GM18861 (cell line): Measurements from ENCODE around the gene MCM3AP.

Experiments used
- ATAC-seq: cut with Tn5 transposase; IDR thresholded peaks from one replicate; pipeline ENCODE4 v1.9.1; 2021; ENCODE audit not compliant: unreplicated experiment

Gene MCM3AP

GRCh38 chr21:46285206-46285661 is at the start of gene MCM3AP:
Gene MCM3AP, minus strand, starts transcription at chr21:46285611. Its CDS starts 325 bp downstream, at chr21:46285286.
- ATAC-seq, result no peak

- ATAC-seq, result no peak
These were observed 49.1 kb upstream of the MCM3AP start for GRCh38 chr21:46334351-46335140.

- ATAC-seq, result no peak
These were observed 44.4 kb upstream of the MCM3AP start for GRCh38 chr21:46329796-46330195.

GRCh38 chr21:46328151-46328550 is 42.7 kb upstream of the MCM3AP start:
- no peak for ATAC-seq

GRCh38 chr21:46327711-46328110 is 42.3 kb upstream of the MCM3AP start:
- no peak for ATAC-seq

GRCh38 chr21:46326110-46326703 is 40.8 kb upstream of the MCM3AP start:
- ATAC-seq, result no peak

- ATAC-seq, result no peak
These were observed 39.9 kb upstream of the MCM3AP start for GRCh38 chr21:46325073-46325912.

- ATAC-seq, result peak; percentile 30
These were observed 39.1 kb upstream of the MCM3AP start for GRCh38 chr21:46324390-46325072.

- peak; percentile 82 for ATAC-seq
These were observed 38.4 kb upstream of the MCM3AP start, which contains the start of the genes C21orf58 and PCNT for GRCh38 chr21:46323710-46324389. Gene C21orf58, minus strand, starts transcription at chr21:46323870. Its CDS starts 1,132 bp downstream, at chr21:46322738. Gene PCNT, plus strand, starts transcription at chr21:46324156. Its CDS starts 73 bp downstream, at chr21:46324229.

GRCh38 chr21:46323227-46323709 is 37.9 kb upstream of the MCM3AP start:
- no peak for ATAC-seq

GRCh38 chr21:46322351-46323226 is 37.2 kb upstream of the MCM3AP start:
- ATAC-seq, result no peak

- ATAC-seq, result no peak
These were observed 35.0 kb upstream of the MCM3AP start for GRCh38 chr21:46320331-46320801.

GRCh38 chr21:46319186-46319585 is 33.8 kb upstream of the MCM3AP start:
- ATAC-seq, result no peak

GRCh38 chr21:46318464-46318845 is 33.0 kb upstream of the MCM3AP start:
- no peak for ATAC-seq

GRCh38 chr21:46317710-46318463 is 32.5 kb upstream of the MCM3AP start:
- no peak for ATAC-seq

GRCh38 chr21:46316708-46317324 is 31.4 kb upstream of the MCM3AP start:
- no peak for ATAC-seq

GRCh38 chr21:46314441-46315020 is 29.1 kb upstream of the MCM3AP start:
- ATAC-seq, result no peak
